ENCODE results near the gene SYNDIG1.

Gene SYNDIG1

GRCh38 chr20:24529369-24529719 lies 59.9 kb downstream of the SYNDIG1 start:
- no peak for DNase-seq

GRCh38 chr20:24530131-24530680 lies 60.8 kb downstream of the SYNDIG1 start:
- no peak for DNase-seq

- no peak for DNase-seq
Observed at GRCh38 chr20:24531202-24531601, 61.8 kb downstream of the SYNDIG1 start.

- DNase-seq, result no peak
Observed at GRCh38 chr20:24531631-24532419, 62.4 kb downstream of the SYNDIG1 start.

GRCh38 chr20:24533449-24533848 lies 64.0 kb downstream of the SYNDIG1 start:
- no peak for DNase-seq

GRCh38 chr20:24534282-24534681 lies 64.9 kb downstream of the SYNDIG1 start:
- no peak for DNase-seq

GRCh38 chr20:24535941-24536730 lies 66.7 kb downstream of the SYNDIG1 start:
- no peak for DNase-seq

- DNase-seq, result no peak
Observed at GRCh38 chr20:24537210-24537609, 67.8 kb downstream of the SYNDIG1 start.

- DNase-seq, result no peak
Observed at GRCh38 chr20:24542721-24543120, 73.3 kb downstream of the SYNDIG1 start.

- no peak for DNase-seq
Observed at GRCh38 chr20:24543168-24543567, 73.7 kb downstream of the SYNDIG1 start.

GRCh38 chr20:24543741-24544140 lies 74.3 kb downstream of the SYNDIG1 start:
- DNase-seq, result no peak

- no peak for DNase-seq
Observed at GRCh38 chr20:24544371-24544770, 74.9 kb downstream of the SYNDIG1 start.

GRCh38 chr20:24545168-24545567 lies 75.7 kb downstream of the SYNDIG1 start:
- no peak for DNase-seq

- DNase-seq, result no peak
Observed at GRCh38 chr20:24546232-24546892, 76.9 kb downstream of the SYNDIG1 start.

GRCh38 chr20:24547967-24548366 lies 78.5 kb downstream of the SYNDIG1 start:
- DNase-seq, result no peak

- DNase-seq, result no peak
Observed at GRCh38 chr20:24559114-24559732, 89.8 kb downstream of the SYNDIG1 start.

- DNase-seq, result no peak
Observed at GRCh38 chr20:24560571-24561491, 91.4 kb downstream of the SYNDIG1 start.

- no peak for DNase-seq
Observed at GRCh38 chr20:24565835-24566351, 96.5 kb downstream of the SYNDIG1 start.

GRCh38 chr20:24566656-24567055 lies 97.2 kb downstream of the SYNDIG1 start:
- DNase-seq, result no peak

GRCh38 chr20:24567508-24567907 lies 98.1 kb downstream of the SYNDIG1 start:
- DNase-seq, result no peak

- no peak for DNase-seq
Observed at GRCh38 chr20:24568842-24569241, 99.4 kb downstream of the SYNDIG1 start.

- no peak for DNase-seq
Observed at GRCh38 chr20:24571159-24571558, 101.7 kb downstream of the SYNDIG1 start.
